ENCODE measurements around the gene DNAJC24. TPM values are rescaled to one million over a fixed set of nuclear protein-coding genes. Genes with fewer than 3 reads are reported as not detected.

The DNAJC24 gene
- total and polyA plus RNA-seq, 2 experiments from 2014 or later, result 20.3 to 21.3 TPM

DNA sequence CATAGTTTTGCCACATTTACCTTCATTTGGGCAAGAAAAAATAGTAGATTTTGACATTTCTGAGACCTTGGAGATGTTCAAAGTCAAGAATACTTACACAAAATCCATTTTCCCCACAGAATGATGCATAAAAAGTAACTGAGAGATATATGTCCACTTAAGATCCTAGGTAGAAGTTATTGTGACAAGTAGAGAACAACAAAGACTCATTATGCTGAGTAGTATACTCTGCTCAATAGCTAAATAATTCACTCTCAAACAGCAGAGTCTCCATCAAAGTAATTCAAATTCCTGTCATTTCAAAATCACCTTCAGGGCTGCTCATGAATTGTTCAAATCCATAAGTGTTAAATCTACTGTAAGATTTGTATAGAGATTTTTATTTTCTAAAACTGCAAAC, 104.4 kb downstream of the DNAJC24 start (continued):
- TF ChIP-seq, protein P1, sequence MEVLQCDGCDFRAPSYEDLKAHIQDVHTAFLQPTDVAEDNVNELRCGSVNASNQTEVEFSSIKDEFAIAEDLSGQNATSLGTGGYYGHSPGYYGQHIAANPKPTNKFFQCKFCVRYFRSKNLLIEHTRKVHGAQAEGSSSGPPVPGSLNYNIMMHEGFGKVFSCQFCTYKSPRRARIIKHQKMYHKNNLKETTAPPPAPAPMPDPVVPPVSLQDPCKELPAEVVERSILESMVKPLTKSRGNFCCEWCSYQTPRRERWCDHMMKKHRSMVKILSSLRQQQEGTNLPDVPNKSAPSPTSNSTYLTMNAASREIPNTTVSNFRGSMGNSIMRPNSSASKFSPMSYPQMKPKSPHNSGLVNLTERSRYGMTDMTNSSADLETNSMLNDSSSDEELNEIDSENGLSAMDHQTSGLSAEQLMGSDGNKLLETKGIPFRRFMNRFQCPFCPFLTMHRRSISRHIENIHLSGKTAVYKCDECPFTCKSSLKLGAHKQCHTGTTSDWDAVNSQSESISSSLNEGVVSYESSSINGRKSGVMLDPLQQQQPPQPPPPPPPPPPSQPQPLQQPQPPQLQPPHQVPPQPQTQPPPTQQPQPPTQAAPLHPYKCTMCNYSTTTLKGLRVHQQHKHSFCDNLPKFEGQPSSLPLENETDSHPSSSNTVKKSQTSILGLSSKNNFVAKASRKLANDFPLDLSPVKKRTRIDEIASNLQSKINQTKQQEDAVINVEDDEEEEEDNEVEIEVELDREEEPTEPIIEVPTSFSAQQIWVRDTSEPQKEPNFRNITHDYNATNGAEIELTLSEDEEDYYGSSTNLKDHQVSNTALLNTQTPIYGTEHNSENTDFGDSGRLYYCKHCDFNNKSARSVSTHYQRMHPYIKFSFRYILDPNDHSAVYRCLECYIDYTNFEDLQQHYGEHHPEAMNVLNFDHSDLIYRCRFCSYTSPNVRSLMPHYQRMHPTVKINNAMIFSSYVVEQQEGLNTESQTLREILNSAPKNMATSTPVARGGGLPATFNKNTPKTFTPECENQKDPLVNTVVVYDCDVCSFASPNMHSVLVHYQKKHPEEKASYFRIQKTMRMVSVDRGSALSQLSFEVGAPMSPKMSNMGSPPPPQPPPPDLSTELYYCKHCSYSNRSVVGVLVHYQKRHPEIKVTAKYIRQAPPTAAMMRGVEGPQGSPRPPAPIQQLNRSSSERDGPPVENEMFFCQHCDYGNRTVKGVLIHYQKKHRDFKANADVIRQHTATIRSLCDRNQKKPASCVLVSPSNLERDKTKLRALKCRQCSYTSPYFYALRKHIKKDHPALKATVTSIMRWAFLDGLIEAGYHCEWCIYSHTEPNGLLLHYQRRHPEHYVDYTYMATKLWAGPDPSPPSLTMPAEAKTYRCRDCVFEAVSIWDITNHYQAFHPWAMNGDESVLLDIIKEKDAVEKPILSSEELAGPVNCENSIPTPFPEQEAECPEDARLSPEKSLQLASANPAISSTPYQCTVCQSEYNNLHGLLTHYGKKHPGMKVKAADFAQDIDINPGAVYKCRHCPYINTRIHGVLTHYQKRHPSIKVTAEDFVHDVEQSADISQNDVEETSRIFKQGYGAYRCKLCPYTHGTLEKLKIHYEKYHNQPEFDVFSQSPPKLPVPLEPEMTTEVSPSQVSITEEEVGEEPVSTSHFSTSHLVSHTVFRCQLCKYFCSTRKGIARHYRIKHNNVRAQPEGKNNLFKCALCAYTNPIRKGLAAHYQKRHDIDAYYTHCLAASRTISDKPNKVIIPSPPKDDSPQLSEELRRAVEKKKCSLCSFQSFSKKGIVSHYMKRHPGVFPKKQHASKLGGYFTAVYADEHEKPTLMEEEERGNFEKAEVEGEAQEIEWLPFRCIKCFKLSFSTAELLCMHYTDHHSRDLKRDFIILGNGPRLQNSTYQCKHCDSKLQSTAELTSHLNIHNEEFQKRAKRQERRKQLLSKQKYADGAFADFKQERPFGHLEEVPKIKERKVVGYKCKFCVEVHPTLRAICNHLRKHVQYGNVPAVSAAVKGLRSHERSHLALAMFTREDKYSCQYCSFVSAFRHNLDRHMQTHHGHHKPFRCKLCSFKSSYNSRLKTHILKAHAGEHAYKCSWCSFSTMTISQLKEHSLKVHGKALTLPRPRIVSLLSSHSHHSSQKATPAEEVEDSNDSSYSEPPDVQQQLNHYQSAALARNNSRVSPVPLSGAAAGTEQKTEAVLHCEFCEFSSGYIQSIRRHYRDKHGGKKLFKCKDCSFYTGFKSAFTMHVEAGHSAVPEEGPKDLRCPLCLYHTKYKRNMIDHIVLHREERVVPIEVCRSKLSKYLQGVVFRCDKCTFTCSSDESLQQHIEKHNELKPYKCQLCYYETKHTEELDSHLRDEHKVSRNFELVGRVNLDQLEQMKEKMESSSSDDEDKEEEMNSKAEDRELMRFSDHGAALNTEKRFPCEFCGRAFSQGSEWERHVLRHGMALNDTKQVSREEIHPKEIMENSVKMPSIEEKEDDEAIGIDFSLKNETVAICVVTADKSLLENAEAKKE (CRISPR knock-in tag; IDR thresholded peaks at IDR 0.05), result no peak

DNA sequence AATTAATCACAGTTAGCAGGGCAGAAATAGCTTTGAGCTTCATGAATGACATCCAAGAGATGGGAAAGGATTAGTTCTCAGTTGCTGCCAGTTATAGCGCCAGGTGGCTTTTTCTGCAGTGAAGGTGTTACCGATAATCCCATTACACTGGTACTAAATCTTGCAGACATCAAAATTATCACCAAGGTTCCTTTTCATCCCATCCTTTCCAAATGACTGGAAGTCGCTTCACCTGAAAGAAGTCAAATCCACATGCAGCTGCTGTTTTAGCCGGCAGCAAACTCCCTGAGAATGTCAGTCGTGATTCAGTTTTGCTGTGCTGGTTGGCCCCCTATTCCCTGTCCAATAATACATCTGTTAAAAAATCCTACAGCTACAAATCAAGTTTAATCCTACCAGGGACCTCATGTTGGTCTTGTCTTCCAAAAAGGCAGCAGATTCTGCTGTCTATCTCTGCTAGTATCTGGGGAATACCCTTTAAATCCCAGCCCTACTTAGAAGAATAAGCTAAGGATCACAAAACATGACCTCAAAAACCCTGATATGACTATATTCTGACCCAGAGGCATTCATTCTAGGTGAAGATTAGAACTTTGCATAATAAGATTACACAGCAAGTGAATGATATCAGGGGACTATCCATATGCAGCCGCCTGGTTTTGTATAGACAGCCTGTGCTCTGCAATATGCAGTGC, 108.0 kb downstream of the DNAJC24 start:
- H3K36me3 Mint-ChIP-seq (ENCODE audit: low read depth), result no peaks in the 10 kb centered on the region; the same call in 2 of the 3 replicates
- Histone ChIP-seq H3K79me2 (replicated peaks; ENCODE audit: insufficient read depth) (peaks cover 61% of the 10 kb centered on the region), H3K27ac (ENCODE audit: low read depth) (0 out of 2 replicates have a peak overlapping the region, but pooled peaks have one; percentile 13), H3K4me1 (ENCODE audit: insufficient read depth) (peaks cover 9% of the 10 kb centered on the region), H3K27me3 (ENCODE audit: insufficient read depth) (no peaks in the 10 kb centered on the region), H3K4me3 (no peak overlapping the region), H2AFZ (no peak overlapping the region), H3K36me3 (ENCODE audit: insufficient read depth) (no peaks in the 10 kb centered on the region), H3K9me2 (ENCODE audit: insufficient read depth) (no peaks in the 10 kb centered on the region), H4K20me1 (replicated peaks; ENCODE audit: insufficient read depth) (0 out of 2 replicates have a peak, but pooled peaks cover 4% of the 10 kb centered on the region), H3F3A (replicated peaks; ENCODE audit: low read depth) (no peaks in the 10 kb centered on the region), H3K4me2 (no peak overlapping the region)
- H3K27ac Mint-ChIP-seq, result no peak overlapping the region
- H3K4me3 Mint-ChIP-seq, result no peak overlapping the region
- no peak for ATAC-seq
- TF ChIP-seq JUNB (IDR thresholded peaks at IDR 0.05; ENCODE audit: unreplicated experiment), result no peak
- TF ChIP-seq NANOG (IDR thresholded peaks at IDR 0.05; ENCODE audit: borderline replicate concordance), result no peak
- TF ChIP-seq ZNF114 (CRISPR knock-in tag; IDR thresholded peaks at IDR 0.05), result no peak
- TF ChIP-seq, protein P1 (CRISPR knock-in tag; IDR thresholded peaks at IDR 0.05), result no peak
- no peak for TF ChIP-seq POLR2AphosphoS5 (IDR thresholded peaks at IDR 0.05; ENCODE audit: low read depth)
- no peak for TF ChIP-seq CREB1 (CRISPR knock-in tag; IDR thresholded peaks at IDR 0.05; ENCODE audit: low read depth)
- no peak for TF ChIP-seq EZH2phosphoT487 (IDR thresholded peaks at IDR 0.05; ENCODE audit: unreplicated experiment)
- no peak for DNase-seq (ENCODE audit: low spot score)
- peaks cover 2% of the 10 kb centered on the region for H3K27me3 Mint-ChIP-seq (ENCODE audit: insufficient read depth, low read depth, poor library complexity)
- H3K9me3 Mint-ChIP-seq, result no peaks in the 10 kb centered on the region
- peaks cover 4% of the 10 kb centered on the region; the same call in 2 of the 3 replicates for H3K4me1 Mint-ChIP-seq

All from GM23338 (cell line).